ENCODE measurements around the gene RPP25L. TPM values are rescaled to one million over a fixed set of nuclear protein-coding genes. Genes with fewer than 3 reads are reported as not detected.

The RPP25L gene
- polyA plus RNA-seq, 1 of the 3 experiments (the other 2 are of a cell fraction) = 47.6 TPM

- Histone ChIP-seq H3K4me3 (ENCODE audit: low read depth in 2 of 2, low read length in 1 of 2) (no peak overlapping the region), H3K27ac (ENCODE audit: low read depth in 2 of 2, low read length in 1 of 2) (peak overlapping the region in 1 of 2 experiments; percentile 44; a peak in 1 of 4 replicates), H3K79me2 (ENCODE audit: insufficient read depth) (no peaks in the 10 kb centered on the region), H3F3A (replicated peaks; ENCODE audit: insufficient read depth) (no peaks in the 10 kb centered on the region), H3K27me3 (ENCODE audit: insufficient read depth) (peaks cover 12% of the 10 kb centered on the region; the same call in 1 of the 2 replicates), H4K20me1 (ENCODE audit: insufficient read depth) (no peaks in the 10 kb centered on the region), H2AFZ (ENCODE audit: low read depth) (no peak overlapping the region), H3K9ac (no peak overlapping the region), H3K36me3 (replicated peaks in 1 of 2; ENCODE audit: control insufficient read depth in 1 of 2, insufficient read depth in 2 of 2, low read length in 1 of 2) (no peaks in the 10 kb centered on the region), H3K4me1 (ENCODE audit: control insufficient read depth in 1 of 2, insufficient read depth in 2 of 2, low read depth in 1 of 2, low read length in 1 of 2) (peaks cover 0 to 90% of the 10 kb centered on the region in 2 experiments; a peak in 1 of 4 replicates), H3K9me2 (no peaks in the 10 kb centered on the region), H3K4me2 (no peak overlapping the region), H3K9me3 (no peaks in the 10 kb centered on the region)
- POLR2A ChIA-PET = no interaction called here
- no peak for DNase-seq
- TF ChIP-seq RFX5 (IDR thresholded peaks at IDR 0.05; ENCODE audit: low read length) (no peak), TCF12 (IDR thresholded peaks at IDR 0.05) (no peak), FOSL2 (IDR thresholded peaks at IDR 0.05; ENCODE audit: borderline replicate concordance, low read depth) (no peak), CHD2 (IDR thresholded peaks at IDR 0.05; ENCODE audit: low read length, partially characterized antibody) (no peak), NFIC (IDR thresholded peaks at IDR 0.05; ENCODE audit: borderline replicate concordance) (no peak), MEF2A (IDR thresholded peaks at IDR 0.05; ENCODE audit: borderline replicate concordance, low read depth) (no peak), MAX (IDR thresholded peaks at IDR 0.05; ENCODE audit: low read depth) (no peak), GATA2 (CRISPR knock-in tag; IDR thresholded peaks at IDR 0.05) (no peak), EZH2phosphoT487 (IDR thresholded peaks at IDR 0.05; ENCODE audit: borderline replicate concordance, low read depth) (no peak), TAF1 (IDR thresholded peaks at IDR 0.05; ENCODE audit: borderline replicate concordance, low read depth, low read length) (no peak)
- 91% methylated on average over 8 of the region's 12 CpGs for WGBS (ENCODE audit: low lambda C conversion rate)
- CTCF ChIA-PET = interaction anchor here (0.8 to 12.0 kb wide), 4 partner anchors 13 to 26 kb away, joined by 3 to 129 read pairs (median 4); no protein-coding TSS in a partner anchor
Observed at GRCh38 chr9:34574571-34574970, 37.3 kb downstream of the RPP25L start.

DNA sequence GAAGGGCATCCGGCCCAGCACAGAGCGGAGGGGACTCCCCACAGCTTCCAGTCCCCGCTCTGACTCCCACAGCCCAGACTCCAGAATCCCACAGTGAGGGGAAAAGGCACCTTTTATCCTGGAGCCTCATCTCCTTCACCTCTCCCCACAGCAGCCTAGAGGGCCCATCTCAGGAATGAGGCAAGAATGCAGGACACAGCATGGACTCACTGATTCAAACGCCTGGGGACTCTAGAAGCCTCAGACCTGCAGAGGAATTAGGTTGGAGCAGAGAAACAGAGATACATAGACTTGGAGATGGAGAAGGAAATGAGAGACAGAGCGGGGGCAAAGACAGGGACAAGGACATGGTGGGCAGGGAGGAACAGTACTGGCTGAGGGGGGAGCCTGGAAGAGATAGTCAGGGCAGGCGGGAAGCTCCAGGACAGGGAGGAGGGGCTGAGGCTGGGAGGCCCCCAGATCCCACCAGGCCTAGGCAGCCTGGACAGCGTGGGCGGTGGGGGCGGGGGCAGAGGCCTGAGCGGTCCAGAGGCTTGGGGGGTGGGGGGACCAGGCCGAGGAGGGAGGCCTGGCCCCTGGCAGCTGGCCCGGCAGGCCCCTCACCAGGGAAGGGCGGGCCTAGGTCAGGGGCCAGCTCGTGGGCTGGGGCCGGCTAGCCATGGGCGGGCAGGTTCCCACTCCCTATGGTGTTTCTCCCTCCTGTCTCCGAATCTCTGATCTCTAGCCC, 38.1 kb downstream of the RPP25L start:
- Histone ChIP-seq H3K9ac (no peak overlapping the region), H3K9me3 (no peaks in the 10 kb centered on the region), H4K20me1 (ENCODE audit: insufficient read depth) (no peaks in the 10 kb centered on the region), H3K36me3 (replicated peaks in 1 of 2; ENCODE audit: control insufficient read depth in 1 of 2, insufficient read depth in 2 of 2, low read length in 1 of 2) (no peaks in the 10 kb centered on the region), H3K27me3 (ENCODE audit: insufficient read depth) (peaks cover 8% of the 10 kb centered on the region; the same call in 1 of the 2 replicates), H3K27ac (ENCODE audit: low read depth in 2 of 2, low read length in 1 of 2) (peak overlapping the region in 1 of 2 experiments; percentile 51; a peak in 1 of 4 replicates), H3K4me3 (ENCODE audit: low read depth in 2 of 2, low read length in 1 of 2) (no peak overlapping the region), H3K4me2 (no peak overlapping the region), H2AFZ (ENCODE audit: low read depth) (no peak overlapping the region), H3K79me2 (ENCODE audit: insufficient read depth) (no peaks in the 10 kb centered on the region), H3K9me2 (no peaks in the 10 kb centered on the region), H3F3A (replicated peaks; ENCODE audit: insufficient read depth) (no peaks in the 10 kb centered on the region), H3K4me1 (ENCODE audit: control insufficient read depth in 1 of 2, insufficient read depth in 2 of 2, low read depth in 1 of 2, low read length in 1 of 2) (peaks cover 0 to 92% of the 10 kb centered on the region in 2 experiments; a peak in 2 of 4 replicates)
- ChIA-PET CTCF (interaction anchor here (0.7 to 1.2 kb wide), 3 partner anchors 18 to 26 kb away, joined by 3 to 6 read pairs (median 5); no protein-coding TSS in a partner anchor), POLR2A (no interaction called here)
- peak; percentile 39 for DNase-seq
- 74% methylated on average over 8 of the region's 17 CpGs for WGBS (ENCODE audit: low lambda C conversion rate)
- TF ChIP-seq RFX5 (IDR thresholded peaks at IDR 0.05; ENCODE audit: low read length) (no peak), MAX (IDR thresholded peaks at IDR 0.05; ENCODE audit: low read depth) (no peak), SMC3 (IDR thresholded peaks at IDR 0.05; ENCODE audit: low read depth, low read length) (no peak), JUND (IDR thresholded peaks at IDR 0.05) (no peak), GABPA (IDR thresholded peaks at IDR 0.05; ENCODE audit: low read depth) (no peak)
